GM18520 (cell line): ENCODE results near the gene TEX51.

ENCODE experiments used
- ATAC-seq: cut with Tn5 transposase; IDR thresholded peaks from one replicate; pipeline ENCODE4 v1.9.1; 2021; ENCODE audit not compliant: unreplicated experiment

TEX51 gene

DNA sequence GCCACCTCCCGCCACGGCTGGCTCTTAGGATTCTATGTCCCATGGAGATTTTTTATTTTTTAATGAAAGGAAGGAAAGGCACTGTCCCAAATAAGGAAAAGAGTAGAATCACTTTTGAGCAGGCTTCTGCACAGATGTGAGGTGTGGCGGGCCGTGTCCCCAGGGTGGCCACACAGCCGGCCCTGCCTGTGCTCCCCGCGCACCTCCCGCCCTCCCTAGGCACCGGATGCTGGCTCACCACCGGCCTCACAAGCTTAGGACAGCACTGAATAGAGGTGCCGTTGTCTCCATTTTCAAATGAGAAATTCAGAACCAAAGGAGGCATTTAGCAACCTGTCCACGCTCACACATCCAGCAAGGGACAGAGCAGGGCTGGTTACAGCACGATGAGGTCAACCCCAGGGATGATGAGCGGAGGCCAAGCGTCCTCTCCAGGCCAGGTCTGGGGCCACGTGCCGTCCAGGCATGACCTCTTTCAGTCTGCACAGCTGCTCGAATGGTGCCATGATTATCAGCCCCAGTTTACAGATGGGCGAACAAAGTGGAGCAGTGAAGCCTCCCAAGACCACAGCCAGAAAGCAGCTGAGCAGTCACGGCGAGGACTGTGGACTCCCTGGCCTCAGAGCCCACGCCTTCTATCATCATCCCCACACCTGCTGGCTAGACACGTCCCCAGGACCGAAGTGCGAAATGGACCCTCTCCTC is 20.7 kb upstream of the TEX51 start:
- no peak for ATAC-seq

GRCh38 chr2:126878601-126879000 is 20.1 kb upstream of the TEX51 start:
- no peak for ATAC-seq

DNA sequence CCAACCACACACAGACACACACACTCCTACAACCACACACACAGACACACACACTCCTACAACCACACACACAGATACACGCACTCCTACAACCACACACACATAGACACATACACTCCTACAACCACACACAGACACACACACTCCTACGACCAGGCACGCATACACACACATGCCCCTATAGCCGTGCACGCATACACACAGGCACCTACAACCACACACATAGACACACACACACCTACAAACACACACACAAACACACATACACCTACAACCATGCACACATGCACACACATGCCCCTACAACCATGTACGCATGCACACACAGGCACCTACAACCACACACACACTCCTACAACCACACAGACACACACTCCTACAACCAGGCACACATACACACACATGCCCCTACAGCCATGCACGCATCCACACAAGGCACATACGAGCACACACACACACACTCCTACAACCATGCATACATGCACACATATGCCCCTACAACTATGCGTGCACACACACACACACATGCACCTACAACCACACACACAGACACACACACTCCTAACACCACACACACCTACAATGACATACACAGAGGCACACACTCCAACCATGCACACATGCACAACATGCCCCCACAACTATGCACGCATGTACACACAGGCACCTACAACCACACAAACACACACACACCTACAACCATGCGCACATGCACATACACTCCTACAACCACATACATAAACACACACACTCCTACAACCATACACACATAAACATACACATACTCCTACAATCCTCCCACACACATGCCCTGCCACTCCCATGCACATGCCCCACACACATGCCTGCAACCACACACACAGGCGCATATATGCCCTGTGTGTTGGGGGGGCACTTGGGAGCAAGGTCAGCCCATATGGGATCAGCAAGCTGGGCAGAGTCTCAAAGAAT is 19.1 kb upstream of the TEX51 start:
- no peak for ATAC-seq

DNA sequence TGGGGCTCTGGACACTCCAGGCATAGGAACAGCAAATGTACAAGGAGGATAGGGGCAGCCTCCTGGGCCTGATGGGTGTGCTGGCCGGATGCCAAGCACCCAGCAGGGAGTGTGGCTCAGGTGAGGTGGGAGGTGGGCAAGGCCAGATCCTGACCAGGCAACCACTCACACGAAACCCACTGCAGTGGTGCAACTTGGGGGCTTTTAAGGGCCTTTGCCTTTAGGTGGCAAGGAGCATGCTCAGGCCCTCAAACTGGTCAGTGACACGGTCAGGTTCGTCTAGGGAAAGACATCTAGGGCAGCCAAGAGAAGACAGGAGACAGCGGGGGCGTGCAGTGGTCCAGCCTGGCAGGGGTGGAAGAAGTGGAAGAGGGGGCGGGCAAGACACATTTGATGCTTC is 18.4 kb upstream of the TEX51 start:
- ATAC-seq, result no peak

GRCh38 chr2:126880817-126881216 is 17.9 kb upstream of the TEX51 start:
- no peak for ATAC-seq

- no peak for ATAC-seq
Observed at GRCh38 chr2:126881591-126881990, 17.1 kb upstream of the TEX51 start.

- ATAC-seq, result no peak
Observed at GRCh38 chr2:126882181-126882580, 16.5 kb upstream of the TEX51 start.

DNA sequence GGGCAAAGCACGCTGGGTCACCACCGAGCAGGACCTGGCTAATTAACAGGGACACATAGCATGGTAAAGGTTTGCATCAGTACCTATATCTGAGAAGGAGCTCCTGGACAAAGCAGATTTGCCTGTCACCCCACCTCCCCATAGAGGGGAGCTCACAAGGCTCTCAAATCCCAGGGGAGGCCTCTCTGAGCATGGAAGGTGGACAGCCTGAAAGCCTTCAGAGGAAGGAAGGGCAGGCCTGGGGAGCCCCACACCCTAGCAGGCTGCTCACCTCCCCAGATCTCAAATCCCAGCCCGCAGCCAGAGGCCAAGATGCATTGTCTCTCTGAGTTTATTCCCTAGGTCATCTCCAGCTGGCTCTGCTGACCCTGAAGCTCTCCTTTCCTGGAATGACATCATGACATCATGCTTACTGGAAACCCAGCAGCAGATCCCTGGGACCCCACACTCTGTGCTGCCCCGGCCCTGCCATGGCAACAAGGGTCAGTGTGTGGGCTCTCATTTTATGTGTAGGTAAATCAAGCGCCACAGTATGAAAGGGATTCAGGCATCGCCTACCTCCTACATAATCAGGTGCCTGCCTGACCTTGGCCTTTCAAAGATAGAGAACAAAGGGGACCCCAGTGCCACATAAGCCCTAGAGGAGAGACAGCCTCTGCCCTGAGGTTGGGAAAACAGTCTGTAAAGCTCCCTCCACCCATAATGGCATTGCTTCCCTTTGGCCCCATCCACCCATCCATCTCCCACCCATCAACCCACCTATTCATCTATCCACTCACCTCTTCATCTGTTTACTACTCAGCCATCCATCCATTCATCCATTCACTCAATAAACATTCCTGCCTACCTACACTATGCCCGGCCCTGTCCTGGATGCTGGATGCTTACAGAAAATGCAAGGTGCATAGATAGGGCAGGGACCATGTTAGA is 15.7 kb upstream of the TEX51 start:
- ATAC-seq, result no peak

DNA sequence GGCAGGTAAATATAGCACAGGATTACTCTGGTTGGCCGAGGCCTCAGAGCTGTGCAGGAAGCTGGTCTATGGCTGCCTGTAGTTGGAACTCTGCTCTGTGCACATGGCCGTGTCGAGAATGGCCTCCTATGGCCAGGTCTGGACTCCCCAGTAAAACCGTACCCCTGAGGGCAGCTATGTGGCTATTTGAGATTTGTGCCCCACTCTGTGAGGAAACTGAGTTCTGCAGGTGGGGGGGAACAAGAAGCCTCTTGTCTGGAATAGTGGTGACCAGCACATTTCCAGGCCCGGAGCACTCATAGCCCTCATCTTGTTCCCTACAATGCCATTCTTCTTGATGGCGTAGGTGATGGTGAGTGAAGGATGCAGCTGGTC is 15.0 kb upstream of the TEX51 start:
- no peak for ATAC-seq

DNA sequence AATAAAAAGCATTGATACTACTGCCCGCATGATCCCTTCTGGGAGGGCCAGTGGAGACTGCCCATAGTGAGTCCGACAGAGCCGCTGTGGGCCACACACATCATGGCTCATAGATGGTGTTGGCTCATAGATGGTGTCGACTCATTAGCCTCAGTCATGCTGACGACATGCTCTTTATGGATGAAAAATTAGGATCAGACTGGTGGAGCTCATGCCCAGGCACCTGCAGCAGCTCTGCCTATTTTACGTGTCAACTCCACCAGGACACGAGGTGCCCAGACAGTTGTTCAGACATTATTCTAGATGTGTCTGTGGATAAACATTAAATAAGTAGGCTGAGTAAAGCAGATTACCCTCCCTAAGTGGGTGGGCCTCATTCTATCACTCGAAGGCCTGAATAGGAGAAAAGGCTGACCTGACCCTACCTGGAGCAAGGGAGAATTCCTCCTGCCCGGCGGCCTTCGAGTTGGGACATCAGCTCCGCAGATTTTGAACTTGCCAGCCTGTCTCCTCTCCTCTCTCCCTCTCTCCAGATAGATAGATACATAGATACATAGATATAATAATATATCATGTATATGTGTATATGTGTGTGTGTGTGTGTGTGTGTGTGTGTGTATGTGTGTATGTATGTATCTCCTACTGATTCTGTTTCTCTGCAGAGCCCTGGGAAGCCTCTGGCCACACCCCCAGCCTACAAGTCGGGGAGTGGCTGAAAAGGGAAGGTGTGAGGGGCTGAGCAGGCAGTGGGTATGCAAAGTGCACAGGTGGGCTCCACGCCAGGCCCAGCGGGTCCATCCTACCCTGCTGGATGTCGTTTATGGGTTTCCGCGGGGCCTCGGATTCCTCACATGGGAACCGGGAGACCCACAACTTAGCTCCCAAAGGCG is 13.6 kb upstream of the TEX51 start:
- ATAC-seq, result no peak

- ATAC-seq, result no peak
Observed at GRCh38 chr2:126885751-126886210, 12.9 kb upstream of the TEX51 start.

DNA sequence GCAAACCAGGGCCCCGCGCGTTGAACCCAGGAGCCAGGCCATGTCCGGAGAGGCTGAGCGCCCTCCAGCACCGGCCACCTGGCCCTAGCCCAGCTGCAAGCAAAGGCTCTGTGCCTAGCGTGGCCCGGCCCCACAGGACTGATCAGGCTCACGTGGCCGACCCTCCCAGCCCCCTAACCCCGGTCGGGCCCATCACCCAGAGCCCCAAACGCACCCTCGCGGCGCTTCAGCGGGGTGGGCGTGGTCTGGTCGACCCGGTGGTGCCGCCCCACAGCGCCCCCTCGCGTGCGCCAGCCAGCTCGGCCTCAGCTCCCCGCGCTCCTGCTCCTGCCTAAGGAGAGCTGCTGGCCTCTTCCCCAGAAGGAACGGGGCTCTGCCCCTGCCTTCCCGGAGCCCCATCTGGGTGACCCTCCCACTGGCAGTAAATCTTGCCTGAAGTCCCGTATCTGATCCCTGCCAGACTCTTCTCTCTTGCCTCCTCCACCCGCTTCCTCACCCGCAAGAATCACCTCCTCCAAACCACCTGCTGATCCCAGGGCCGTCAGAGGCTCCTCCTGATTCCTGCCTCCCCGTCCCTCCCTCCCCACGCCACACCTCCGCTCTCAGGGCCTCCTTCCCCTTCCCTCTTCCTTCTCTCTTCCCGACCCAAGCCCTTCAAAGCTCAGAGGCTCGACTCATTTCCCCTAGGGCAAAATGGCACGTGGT is 12.3 kb upstream of the TEX51 start:
- ATAC-seq, result no peak

DNA sequence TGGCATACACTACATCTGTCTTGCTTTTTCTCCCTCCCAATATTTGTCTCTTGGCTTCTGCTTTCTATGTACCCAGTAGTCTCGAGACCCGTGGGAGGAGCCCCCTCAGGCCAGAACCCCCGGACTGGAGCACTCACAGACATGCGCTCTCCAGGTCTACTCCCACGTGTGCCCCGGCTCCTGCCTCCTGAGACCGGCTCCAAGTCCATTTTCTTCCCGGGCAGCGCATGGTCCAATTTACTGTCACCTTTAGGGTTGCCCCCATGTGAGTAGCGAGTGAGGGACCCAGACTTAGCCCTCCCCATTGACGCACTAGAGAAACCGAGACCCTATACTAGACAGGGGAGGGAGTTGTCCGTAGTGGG is 11.8 kb upstream of the TEX51 start:
- ATAC-seq, result no peak

GRCh38 chr2:126887506-126887905 is 11.2 kb upstream of the TEX51 start:
- ATAC-seq, result no peak

DNA sequence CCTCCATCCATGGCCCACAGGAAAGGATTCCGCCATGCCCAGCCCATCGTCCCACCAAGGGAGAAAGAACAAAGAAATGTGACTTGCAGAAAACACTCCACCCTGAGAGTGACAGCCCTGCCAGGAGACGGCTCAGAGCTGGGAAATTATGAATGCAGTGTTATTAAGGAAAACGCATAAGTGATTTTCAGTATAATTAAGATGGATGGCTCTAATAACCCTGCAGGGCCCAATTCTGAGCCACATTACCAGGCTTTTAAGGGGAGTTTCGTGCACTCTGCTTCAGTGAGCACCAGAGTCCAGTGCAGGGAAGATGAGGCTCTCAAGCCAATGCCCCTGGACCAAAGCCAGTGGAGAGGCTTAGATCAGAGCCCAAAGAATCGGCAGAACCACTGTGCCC is 10.6 kb upstream of the TEX51 start:
- ATAC-seq, result no peak

DNA sequence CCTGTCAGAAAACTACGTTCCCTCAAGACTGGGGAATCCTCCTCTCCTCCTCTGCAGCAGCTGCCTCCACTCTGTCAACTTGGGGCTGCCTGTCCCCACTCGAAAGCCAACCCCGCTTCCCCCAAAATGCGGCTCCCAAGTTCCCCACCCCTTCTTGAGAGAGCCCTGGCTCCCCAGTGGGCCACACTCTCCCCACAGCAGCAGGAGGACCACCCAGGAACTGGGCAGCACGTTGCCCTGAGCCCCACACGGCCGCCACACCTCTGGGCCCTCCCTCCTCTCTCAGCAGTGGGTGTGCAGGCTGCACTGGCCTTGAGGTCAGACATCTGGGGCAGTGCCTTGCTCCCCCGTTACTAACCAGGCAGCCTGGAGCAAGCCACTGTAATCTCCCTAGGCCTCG is 9.6 kb upstream of the TEX51 start:
- ATAC-seq, result no peak

DNA sequence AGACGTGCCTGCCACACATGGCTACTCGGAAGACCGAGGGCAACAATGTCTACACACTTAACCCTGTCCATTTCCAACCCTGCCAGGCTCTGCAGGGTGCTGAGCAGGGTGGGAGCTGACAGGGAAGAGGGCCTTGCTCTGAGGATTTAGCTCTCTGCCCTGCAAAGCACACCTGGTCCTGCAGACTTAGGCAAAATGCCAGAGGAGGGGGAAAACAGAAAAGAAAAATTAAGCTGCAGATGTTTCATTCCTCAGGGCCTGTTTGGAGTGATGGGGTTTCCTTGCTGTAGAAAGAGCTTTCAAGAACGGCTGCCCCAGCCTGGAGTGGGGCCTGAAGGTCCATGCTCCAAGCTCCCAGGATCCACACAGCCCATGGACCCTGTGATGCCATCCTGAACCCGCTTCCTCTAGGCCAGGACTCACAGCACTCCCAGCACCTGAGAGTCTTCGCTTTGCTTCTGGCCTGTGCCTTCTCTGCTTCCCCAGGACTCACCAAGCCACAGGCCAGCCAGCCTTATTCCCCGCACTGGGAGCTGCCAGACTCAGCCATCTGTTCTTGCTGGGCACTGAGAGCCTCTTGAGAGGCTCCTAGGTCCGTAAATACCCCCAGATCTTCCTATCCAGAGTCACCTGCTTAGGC is 9.1 kb upstream of the TEX51 start:
- no peak for ATAC-seq

DNA sequence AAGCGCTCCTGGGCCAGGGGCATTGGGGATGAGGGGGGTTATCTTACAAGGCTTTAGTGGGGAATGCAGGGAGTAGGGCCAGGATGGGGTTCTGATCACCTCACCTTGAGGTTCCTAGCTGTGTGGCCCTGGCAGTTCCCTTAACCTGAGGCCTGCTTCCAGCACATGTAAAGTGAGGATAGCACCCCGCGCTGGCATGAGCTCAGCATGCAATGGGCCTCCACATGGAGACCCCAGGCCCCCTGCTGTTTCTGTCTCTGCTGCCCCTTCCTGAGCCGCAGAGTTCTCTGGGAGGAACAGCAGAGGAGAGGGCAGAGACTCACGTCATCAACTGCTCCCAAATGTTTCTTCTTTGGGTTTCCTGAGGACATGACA is 8.6 kb upstream of the TEX51 start:
- ATAC-seq, result no peak
